ENCODE data around the gene SLC38A8. TPM values are rescaled to one million over a fixed set of nuclear protein-coding genes. Genes with fewer than 3 reads are reported as not detected.

The SLC38A8 gene
- total and polyA plus RNA-seq, 2 experiments from 2014 or later, result not detected

GRCh38 chr16:84068783-84069462 lies 26.3 kb upstream of the SLC38A8 start:
- no peak for TF ChIP-seq CTCF (IDR thresholded peaks at IDR 0.05; ENCODE audit: low read depth, low read length)
- Histone ChIP-seq H3K27me3 (no peaks in the 10 kb centered on the region), H3K9me3 (ENCODE audit: low read depth) (no peaks in the 10 kb centered on the region), H3K27ac (no peak overlapping the region), H3K4me3 (no peak overlapping the region), H3K36me3 (peaks cover 71% of the 10 kb centered on the region), H3K4me1 (ENCODE audit: low read depth) (no peaks in the 10 kb centered on the region)
- DNase-seq (ENCODE audit: low read depth in 1 of 2, low spot score in 1 of 2), result no peak

GRCh38 chr16:84068041-84068440 lies 25.4 kb upstream of the SLC38A8 start:
- Histone ChIP-seq H3K9me3 (ENCODE audit: low read depth) (no peaks in the 10 kb centered on the region), H3K27me3 (no peaks in the 10 kb centered on the region), H3K27ac (no peak overlapping the region), H3K4me3 (no peak overlapping the region), H3K36me3 (peaks cover 69% of the 10 kb centered on the region), H3K4me1 (ENCODE audit: low read depth) (no peaks in the 10 kb centered on the region)
- no peak for TF ChIP-seq CTCF (IDR thresholded peaks at IDR 0.05; ENCODE audit: low read depth, low read length)
- DNase-seq (ENCODE audit: low read depth in 1 of 2, low spot score in 1 of 2), result no peak

- Histone ChIP-seq H3K9me3 (ENCODE audit: low read depth) (no peaks in the 10 kb centered on the region), H3K27ac (no peak overlapping the region), H3K27me3 (no peaks in the 10 kb centered on the region), H3K4me3 (no peak overlapping the region), H3K4me1 (ENCODE audit: low read depth) (peaks cover under 1% of the 10 kb centered on the region), H3K36me3 (peaks cover 68% of the 10 kb centered on the region)
- TF ChIP-seq CTCF (IDR thresholded peaks at IDR 0.05; ENCODE audit: low read depth, low read length), result no peak
- no peak for DNase-seq (ENCODE audit: low read depth in 1 of 2, low spot score in 1 of 2)
These were observed 25.0 kb upstream of the SLC38A8 start for GRCh38 chr16:84067640-84068039.

- Histone ChIP-seq H3K9me3 (ENCODE audit: low read depth) (no peaks in the 10 kb centered on the region), H3K4me1 (ENCODE audit: low read depth) (peaks cover 4% of the 10 kb centered on the region), H3K4me3 (no peak overlapping the region), H3K27ac (no peak overlapping the region), H3K36me3 (peaks cover 60% of the 10 kb centered on the region), H3K27me3 (no peaks in the 10 kb centered on the region)
- peak; percentile 72 for TF ChIP-seq CTCF (IDR thresholded peaks at IDR 0.05; ENCODE audit: low read depth, low read length)
- peak; percentile 69 to 72 for DNase-seq (ENCODE audit: low read depth in 1 of 2, low spot score in 1 of 2)
These were observed 23.0 kb upstream of the SLC38A8 start for GRCh38 chr16:84065536-84066132.

GRCh38 chr16:84063980-84064379 lies 21.4 kb upstream of the SLC38A8 start:
- Histone ChIP-seq H3K27ac (no peak overlapping the region), H3K36me3 (peaks cover 60% of the 10 kb centered on the region)

More at GRCh38 chr16:84063980-84064379, 21.4 kb upstream of the SLC38A8 start:
- no peak for DNase-seq (ENCODE audit: low read depth in 1 of 2, low spot score in 1 of 2)
- Histone ChIP-seq H3K4me1 (ENCODE audit: low read depth) (peaks cover 4% of the 10 kb centered on the region), H3K4me3 (no peak overlapping the region), H3K9me3 (ENCODE audit: low read depth) (no peaks in the 10 kb centered on the region), H3K27me3 (no peaks in the 10 kb centered on the region)
- TF ChIP-seq CTCF (IDR thresholded peaks at IDR 0.05; ENCODE audit: low read depth, low read length), result no peak

Data from cardiac muscle cell (in vitro differentiated cells and primary cell).